DMS79 (cell line): ENCODE data around the gene SDF4.

Experiments
- DNase-seq: peaks from one replicate; lab custom pipeline; 2025; lab: John Stamatoyannopoulos, UW

Gene SDF4

GRCh38 chr1:1231400-1232207, at the start of gene SDF4:
Gene SDF4, minus strand, starts transcription at chr1:1232001. Its CDS starts 3,229 bp downstream, at chr1:1228772.
- peak; percentile 86 for DNase-seq

DNA sequence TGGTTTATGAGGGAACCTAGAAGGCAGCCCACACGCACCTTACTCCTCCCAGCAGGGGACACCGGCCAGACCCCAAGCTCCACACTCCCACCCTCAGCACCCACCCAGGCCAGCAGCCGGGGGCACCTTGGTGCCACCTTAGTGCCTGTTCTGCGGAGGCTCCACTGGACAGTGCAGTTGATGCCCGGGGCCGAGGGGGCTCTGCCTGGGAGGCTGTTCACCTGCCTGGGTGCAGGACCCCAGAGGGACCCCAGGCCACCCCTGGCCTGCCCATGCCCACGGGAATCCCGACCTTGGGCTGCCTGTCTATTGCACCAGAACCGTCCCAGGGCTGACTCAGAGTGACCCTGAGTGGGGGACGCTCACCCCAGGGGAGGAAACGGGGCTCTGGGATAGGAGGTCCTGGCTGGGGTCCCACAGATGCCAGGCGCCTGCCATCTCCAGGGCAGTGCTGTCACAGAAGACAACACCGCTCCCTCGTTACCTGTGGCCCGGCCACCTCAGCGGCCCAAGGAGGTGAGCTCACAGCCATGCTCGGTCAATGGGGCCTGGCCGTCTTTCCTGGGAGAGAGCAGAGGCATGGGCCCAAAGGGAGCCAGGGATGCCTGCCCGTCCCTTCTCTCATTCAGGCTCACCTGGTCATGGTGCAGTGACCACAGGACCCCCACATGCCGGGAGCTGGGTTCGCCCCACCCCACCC, 49.1 kb upstream of the SDF4 start:
- no peak for DNase-seq

DNA sequence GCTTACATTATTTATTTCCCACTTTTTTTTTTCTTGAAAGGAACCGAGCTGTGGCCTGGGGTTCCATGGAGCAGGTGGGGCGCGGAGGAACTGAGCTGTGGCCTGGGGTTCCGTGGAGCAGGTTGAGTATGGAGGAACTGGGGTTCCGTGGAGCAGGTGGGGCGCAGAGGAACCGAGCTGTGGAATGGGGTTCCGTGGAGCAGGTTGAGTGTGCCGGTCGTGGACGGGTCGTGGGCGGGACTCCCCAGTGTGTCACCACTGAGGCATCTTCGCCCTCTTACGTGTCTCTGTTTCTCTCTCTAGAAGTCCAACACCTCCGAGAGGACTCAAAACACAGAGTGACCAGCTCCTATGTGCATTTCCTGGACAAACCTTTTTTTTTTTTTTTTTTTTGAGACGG, 47.2 kb upstream of the SDF4 start:
- no peak for DNase-seq

GRCh38 chr1:1278620-1279019, 46.8 kb upstream of the SDF4 start:
- DNase-seq, result no peak

GRCh38 chr1:1275836-1276235, 44.0 kb upstream of the SDF4 start:
- DNase-seq, result no peak

- DNase-seq, result no peak
These were observed 43.2 kb upstream of the SDF4 start for GRCh38 chr1:1274931-1275431.

- DNase-seq, result no peak
These were observed 42.6 kb upstream of the SDF4 start for GRCh38 chr1:1274299-1274930.

DNA sequence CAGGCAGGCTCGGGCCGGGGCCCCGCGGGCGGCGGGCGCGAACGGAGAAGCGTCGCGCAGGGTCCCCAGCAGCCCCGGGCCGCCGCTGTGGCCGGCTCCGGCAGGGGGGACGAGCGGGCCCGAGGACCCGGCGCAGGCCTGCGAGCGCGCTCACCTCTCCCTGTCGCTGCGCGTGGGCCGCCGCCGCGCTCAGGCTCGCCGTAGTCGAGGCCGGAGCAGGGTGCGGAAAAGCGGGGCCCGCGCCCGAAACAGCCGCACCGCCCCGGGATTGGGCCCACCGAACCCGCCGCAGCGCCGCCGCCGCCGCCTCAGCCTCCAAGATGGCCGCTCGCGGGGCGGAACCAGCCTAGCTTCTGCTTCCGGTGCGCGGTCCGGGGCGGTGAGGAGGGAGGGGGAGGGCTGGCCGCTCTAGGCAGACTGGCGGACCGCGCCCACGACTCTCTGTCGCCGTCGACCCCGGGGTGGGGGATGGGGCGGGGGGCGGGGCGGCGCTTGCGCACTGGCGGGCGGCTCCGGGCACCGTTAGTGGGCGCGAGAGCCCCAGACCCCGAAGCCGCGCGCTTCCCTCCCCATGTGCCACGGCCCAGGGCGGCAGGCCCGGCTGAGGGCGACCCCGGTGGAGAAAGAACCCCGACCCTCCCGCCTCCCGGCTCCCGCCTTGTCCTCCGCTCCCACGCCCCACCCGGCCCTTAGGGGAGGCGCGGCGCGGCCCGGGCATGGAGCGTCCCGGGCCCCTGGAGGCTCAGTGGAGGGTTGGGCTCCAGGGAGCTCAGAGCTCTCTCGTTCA, 41.9 kb upstream of the SDF4 start, which contains the start of gene UBE2J2:
UBE2J2 (minus strand) TSS at position 343 of the 787 bp plus-strand sequence. CDS start 5,862 bp downstream, outside the sequence.
- peak; percentile 67 for DNase-seq

DNA sequence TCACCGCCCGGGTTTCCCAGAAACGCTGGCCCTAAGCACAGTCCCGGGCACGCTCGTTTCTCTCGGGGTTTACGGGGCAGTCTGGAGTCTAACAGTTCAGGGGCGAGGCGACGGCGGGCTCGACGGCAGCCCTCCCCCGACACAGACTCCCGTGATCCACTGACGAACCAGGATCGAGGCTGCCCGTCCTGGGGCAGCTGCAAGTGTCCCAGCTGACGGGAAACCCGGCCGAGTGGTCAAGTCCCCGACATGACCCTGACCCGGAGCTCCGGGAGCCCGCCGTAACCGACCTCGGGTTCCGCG, 41.4 kb upstream of the SDF4 start:
- DNase-seq, result no peak

DNA sequence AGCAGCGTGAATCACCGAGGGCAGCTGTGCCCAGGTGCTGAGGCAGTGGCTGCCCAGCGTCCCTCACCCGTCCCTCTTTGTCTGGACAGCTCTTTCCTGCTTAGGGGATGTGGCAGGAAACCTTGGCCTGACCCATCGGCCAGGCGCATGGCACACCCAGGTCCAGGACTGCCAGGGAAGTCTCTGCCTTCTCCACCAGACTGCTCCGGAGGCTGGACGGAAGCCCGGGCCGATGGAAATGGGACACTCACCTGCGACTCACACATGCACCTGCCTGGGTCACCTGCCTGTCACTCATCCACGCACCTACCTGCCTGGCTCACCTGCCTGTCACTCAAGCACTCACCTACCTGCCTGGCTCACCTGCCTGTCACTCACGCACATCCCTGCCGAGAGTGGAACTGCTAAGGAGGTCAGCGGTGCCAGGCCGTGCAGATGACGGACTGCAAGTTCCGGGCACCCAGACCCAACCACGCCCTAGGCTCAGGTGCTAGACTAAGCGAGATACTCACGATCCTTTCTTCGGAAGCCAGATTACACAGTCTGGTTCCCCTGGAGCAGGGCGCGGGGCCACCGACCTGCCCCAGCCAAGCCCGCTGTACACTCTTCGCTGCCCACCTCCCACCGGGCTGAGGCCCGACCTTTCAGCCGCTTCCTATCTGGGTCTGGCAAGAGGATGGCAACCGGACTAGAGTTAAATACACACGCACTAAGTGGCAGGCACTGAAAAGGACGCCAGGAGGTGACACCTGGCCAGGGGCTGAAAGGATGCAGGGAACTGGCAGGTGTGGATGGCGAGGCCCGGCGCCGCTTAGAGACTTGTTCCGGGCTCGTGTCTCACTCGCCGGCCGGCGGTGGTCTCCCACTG, 40.8 kb upstream of the SDF4 start:
- DNase-seq, result peak; percentile 12

- DNase-seq, result no peak
These were observed 39.0 kb upstream of the SDF4 start for GRCh38 chr1:1270813-1271212.

DNA sequence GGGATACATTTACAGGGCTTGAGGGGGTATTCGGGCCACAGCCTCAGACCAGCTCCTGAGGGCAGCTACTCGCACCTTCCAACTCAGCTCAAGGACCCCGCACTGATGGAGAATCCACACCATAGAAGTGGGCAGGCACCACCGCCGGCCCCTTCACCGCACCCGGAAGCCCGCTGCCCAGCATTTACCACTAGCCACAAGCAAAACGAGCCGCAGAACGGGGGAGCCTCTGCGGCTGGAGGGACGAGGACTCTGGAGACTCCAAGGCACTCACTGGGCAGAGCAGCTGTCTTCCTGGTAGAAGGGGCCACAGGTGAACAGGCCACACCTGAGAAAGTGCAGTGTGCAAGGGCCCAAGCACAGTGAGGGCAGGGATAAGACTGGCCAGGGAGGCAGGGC, 36.5 kb upstream of the SDF4 start:
- no peak for DNase-seq

DNA sequence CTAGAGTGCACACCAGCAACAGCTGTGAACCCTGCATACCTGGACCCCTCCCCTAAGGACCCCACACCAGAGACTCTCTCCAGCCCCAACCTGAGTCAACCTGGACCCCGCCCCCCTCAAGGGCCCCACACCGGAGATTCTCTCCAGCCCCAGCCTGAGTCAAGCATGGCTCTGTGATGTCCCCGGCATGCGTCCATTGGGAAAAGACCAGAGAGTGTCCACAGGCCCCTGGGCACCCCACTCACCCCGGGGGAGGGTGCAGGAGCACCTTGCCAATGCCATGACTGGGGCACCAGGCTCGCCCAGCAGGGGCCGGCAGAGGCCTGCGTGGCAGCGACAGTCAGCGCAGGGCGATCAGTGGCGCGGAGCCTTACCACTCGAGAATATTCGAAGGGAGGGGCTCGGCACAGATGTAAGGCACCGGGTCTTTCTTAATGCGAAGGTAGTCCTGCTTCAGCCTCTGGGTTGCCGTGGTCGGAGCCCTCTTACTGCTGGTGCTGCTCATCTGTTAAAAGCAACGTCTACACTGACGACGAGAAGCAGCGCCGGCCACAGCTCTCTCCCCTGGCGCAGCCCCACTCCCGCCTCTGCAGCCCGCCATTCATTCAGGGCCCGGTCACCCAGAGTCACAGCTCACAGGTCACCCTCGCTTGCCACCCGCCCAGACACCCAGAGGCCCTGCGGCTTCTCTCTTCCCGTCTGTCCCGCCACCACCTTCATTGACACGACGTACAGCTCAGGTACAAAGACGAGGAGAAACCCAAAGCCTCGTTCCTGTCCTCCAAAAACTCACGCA, 35.9 kb upstream of the SDF4 start:
- no peak for DNase-seq

- DNase-seq, result no peak
These were observed 33.1 kb upstream of the SDF4 start for GRCh38 chr1:1264868-1265272.

GRCh38 chr1:1264026-1264425, 32.2 kb upstream of the SDF4 start:
- DNase-seq, result no peak

DNA sequence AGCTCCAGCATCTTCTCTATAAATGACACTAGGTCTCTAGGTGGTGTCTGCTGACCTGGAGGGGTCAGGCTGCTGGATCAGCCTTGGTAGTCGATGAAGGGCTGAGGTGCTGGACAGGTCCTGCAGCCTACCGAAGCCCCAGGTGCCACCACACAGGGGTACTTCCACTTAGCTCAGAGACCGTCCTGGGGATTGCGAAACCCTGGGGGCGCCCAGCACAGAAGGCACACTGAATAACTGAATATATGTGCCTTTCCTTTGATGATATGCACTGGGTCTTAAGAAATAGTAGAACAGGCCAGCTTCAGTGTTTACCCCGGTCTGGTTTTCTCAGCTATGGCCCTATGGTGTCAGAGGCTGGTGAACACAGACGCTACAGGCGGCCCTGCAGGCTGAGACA, 31.0 kb upstream of the SDF4 start:
- no peak for DNase-seq

DNA sequence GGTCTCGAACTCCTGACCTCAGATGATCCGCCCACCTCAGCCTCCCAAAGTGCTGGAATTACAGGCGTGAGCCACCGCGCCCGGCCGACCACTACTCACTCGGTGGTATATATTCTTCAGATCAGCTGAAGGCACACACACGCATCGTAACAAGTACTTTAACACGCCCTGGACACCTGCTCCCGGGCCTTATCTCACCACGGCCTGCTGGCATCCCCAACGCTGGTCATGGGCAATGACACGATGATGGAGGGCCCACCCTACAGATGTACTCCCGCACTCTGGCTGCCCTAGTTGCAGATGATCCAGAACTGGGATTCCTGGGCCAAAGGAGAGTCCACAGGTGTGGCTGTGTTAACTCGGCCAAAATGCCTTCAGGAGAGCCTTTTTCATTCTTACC, 30.3 kb upstream of the SDF4 start:
- DNase-seq, result no peak

DNA sequence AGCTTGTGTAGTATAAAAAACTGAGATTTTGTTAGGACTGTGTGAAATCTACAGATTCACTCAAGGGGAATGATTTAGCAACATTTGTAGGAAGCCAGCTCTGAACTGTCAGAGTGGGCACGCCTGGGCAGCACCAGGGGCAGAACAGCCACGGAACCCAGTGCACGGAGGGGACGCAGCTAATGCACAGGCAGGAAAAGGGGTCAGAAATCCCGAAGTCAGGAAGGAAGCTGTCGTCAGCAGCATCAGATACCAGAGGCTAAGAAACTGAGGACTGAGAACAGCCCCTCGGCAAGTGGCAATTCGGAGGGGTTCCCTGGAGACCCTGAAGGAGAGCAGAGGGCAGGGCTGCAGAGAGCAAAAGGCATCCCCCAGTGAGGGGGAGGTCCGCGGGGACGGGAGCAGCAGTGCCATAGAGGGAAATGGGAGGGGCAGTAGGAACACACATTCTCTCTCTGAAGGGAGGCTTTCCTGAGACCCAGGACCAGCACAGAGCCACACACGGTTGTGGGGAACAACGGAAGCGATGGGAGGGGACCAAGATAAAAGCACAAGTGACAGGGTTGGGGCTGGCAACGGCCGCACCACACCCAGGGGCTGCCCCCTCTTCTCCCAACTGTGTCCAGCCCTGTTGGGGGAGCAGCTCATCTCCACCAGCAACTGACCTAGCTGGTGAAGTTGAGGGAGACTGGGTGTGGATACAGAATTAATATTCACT, 29.2 kb upstream of the SDF4 start:
- no peak for DNase-seq

GRCh38 chr1:1259951-1260600, 28.3 kb upstream of the SDF4 start:
- no peak for DNase-seq
